HepG2 (cell line): ENCODE measurements around the gene HCFC1R1. TPM values are rescaled to one million over a fixed set of nuclear protein-coding genes. Genes with fewer than 3 reads are reported as not detected.

ENCODE experiments used
- HMGXB4 ChIP-seq, 2 experiments: sonication (generic) in 1 of 2; formaldehyde crosslinking in 1 of 2; IDR thresholded peaks; 2 replicates each; pipeline versions ENCODE4 v1.4.0 to v1.6.1; 2018 to 2020; ENCODE audit warnings: missing genetic modification reagents in 2 of 2, borderline replicate concordance in 1 of 2, low read depth in 1 of 2, mild to moderate bottlenecking in 1 of 2, missing biosample characterization in 1 of 2
- KLF13 ChIP-seq: sonication (generic); formaldehyde crosslinking; IDR thresholded peaks from 2 replicates; pipeline ENCODE4 v1.4.0; 2020; ENCODE audit warnings: mild to moderate bottlenecking, missing genetic modification reagents
- NBN ChIP-seq: fragments of 450-650 bp; conservative IDR thresholded peaks from 2 replicates; pipeline ENCODE4 v1.6.1; 2017
- ZNF614 ChIP-seq: IDR thresholded peaks from 2 replicates; pipeline ENCODE4 v1.6.1; 2018; ENCODE audit warnings: missing biosample characterization, missing genetic modification reagents, inconsistent platforms, borderline replicate concordance
- ZNF687 ChIP-seq: sonication (generic); formaldehyde crosslinking; IDR thresholded peaks from 2 replicates; pipeline ENCODE4 v1.5.1; 2020; ENCODE audit warnings: mild to moderate bottlenecking, missing genetic modification reagents, moderate library complexity
- polyA plus RNA-seq, 8 experiments: library from polyadenylated mRNA; depleted of rRNA in 3 of 8; stranded (reverse) in 7 of 8; unstranded in 1 of 8; fragments of >200 nt; fragmentation: Illumina TruSeq in 4 of 8; extraction: Trizol in 4 of 8; gene quantifications; 2 replicates each; pipeline versions ENCODE4 v1.2.1 to v1.2.3, GENCODE V29; 2011 to 2016; ENCODE audit warnings: low read depth in 4 of 8, missing spikeins in 1 of 8, mixed read lengths in 1 of 8; ENCODE audit not compliant: insufficient read depth in 1 of 8
- total RNA-seq, 5 experiments: library from RNA; depleted of rRNA; stranded (reverse); fragments of >200 nt; fragmentation: Illumina TruSeq; extraction: Trizol; gene quantifications; 2 replicates each; pipeline ENCODE4 v1.2.3, GENCODE V29; 2016; ENCODE audit warnings: low read depth in 1 of 5

HCFC1R1 gene
- total and polyA plus RNA-seq, 2 of the 13 experiments (the other 11 are each of a cell fraction or from before 2014, with no cell fraction given) = 13.8 to 16.1 TPM

- TF ChIP-seq HMGXB4 (CRISPR knock-in tag; IDR thresholded peaks at IDR 0.05; ENCODE audit: borderline replicate concordance in 1 of 2, low read depth in 1 of 2) = no peak
- TF ChIP-seq NBN = no peak
- no peak for TF ChIP-seq KLF13 (CRISPR knock-in tag)
- TF ChIP-seq ZNF614 (CRISPR knock-in tag) = no peak
- no peak for TF ChIP-seq ZNF687 (CRISPR knock-in tag)
These were observed 34.6 kb upstream of the HCFC1R1 start (continued) for GRCh38 chr16:3058139-3059030.
